Natural killer cell (primary cell): ENCODE results near the gene GABRA5. TPM values are rescaled to one million over a fixed set of nuclear protein-coding genes. Genes with fewer than 3 reads are reported as not detected.

ENCODE experiments used
- ATAC-seq, 3 donors: fragments of 150-1000 bp in 2 of 3; fragments of 200-7000 bp in 1 of 3; cut with Tn5 transposase; 1 replicate in 1 of 3; 2 replicates in 2 of 3; pipeline ENCODE4 v1.10.0; 2021; ENCODE audit warnings: mild to moderate bottlenecking in 2 of 3, moderate library complexity in 2 of 3
- DNase-seq, 2 donors: peaks; one replicate each; pipeline versions ENCODE4 v3.0.0 to v3.0.0-alpha.2; 2013 to 2021; ENCODE audit warnings: mixed read lengths in 1 of 2
- H3K27ac ChIP-seq: one replicate; pipeline ENCODE4 v1.5.1; 2013; ENCODE audit warnings: mild to moderate bottlenecking, low read length
- H3K27me3 ChIP-seq: one replicate; pipeline ENCODE4 v1.6.1; 2013; ENCODE audit warnings: low read length; ENCODE audit not compliant: control insufficient read depth, insufficient read depth
- H3K36me3 ChIP-seq: one replicate; pipeline ENCODE4 v1.6.1; 2013; ENCODE audit warnings: low read length; ENCODE audit not compliant: control insufficient read depth, insufficient read depth
- H3K4me1 ChIP-seq: one replicate; pipeline ENCODE4 v1.6.1; 2013; ENCODE audit warnings: low read length; ENCODE audit not compliant: control insufficient read depth, insufficient read depth
- H3K4me3 ChIP-seq: one replicate; pipeline ENCODE4 v1.5.1; 2013; ENCODE audit warnings: low read length
- H3K9me3 ChIP-seq: one replicate; pipeline ENCODE4 v1.6.1; 2013; ENCODE audit warnings: low read length; ENCODE audit not compliant: control insufficient read depth, insufficient read depth
- H3K27ac Mint-ChIP-seq, 2 donors: one replicate each; pipeline ENCODE4 v1.8.0; 2022; ENCODE audit warnings: mild to moderate bottlenecking in 2 of 2, mixed read lengths in 2 of 2, moderate library complexity in 1 of 2
- H3K27me3 Mint-ChIP-seq, 2 donors: one replicate each; pipeline ENCODE4 v1.8.0; 2022; ENCODE audit warnings: low read depth in 2 of 2, mixed read lengths in 2 of 2
- H3K36me3 Mint-ChIP-seq: one replicate; pipeline ENCODE4 v1.8.0; 2022; ENCODE audit warnings: mixed read lengths
- H3K4me1 Mint-ChIP-seq, 2 donors: one replicate each; pipeline ENCODE4 v1.8.0; 2022; ENCODE audit warnings: mixed read lengths in 2 of 2
- H3K4me3 Mint-ChIP-seq: one replicate; pipeline ENCODE4 v1.8.0; 2022; ENCODE audit warnings: mild to moderate bottlenecking, moderate library complexity, mixed read lengths
- H3K9me3 Mint-ChIP-seq, 2 donors: one replicate each; pipeline ENCODE4 v1.8.0; 2022; ENCODE audit warnings: mixed read lengths in 2 of 2
- WGBS: methylation state at CpG from one replicate; pipeline ENCODE4 v1.1.7; 2013; ENCODE audit warnings: missing lambda C conversion rate; ENCODE audit not compliant: insufficient coverage; 5-methylcytosine and 5-hydroxymethylcytosine counted together
- intact Hi-C: fragments of 100-400 bp; cut with micrococcal nuclease; formaldehyde crosslinking; loops from one replicate; pipeline ENCODE4 v1.14.2; 2022
- total RNA-seq, 4 donors: library from RNA; stranded (reverse); fragments of 120-200 nt in 1 of 4; gene quantifications; one replicate each; pipeline versions ENCODE4 v1.2.3 to v1.2.4, GENCODE V29; 2013 to 2022
- TF ChIP-seq, protein P1 (sequence below): fragments of 200-600 bp; IDR thresholded peaks from one replicate; pipeline ENCODE4 v1.8.0; 2022; ENCODE audit warnings: antibody characterized with exemption

The GABRA5 gene
- total RNA-seq, 3 donors from 2014 or later (not counting 1 experiment from before 2014, with no cell fraction given), result not detected

DNA sequence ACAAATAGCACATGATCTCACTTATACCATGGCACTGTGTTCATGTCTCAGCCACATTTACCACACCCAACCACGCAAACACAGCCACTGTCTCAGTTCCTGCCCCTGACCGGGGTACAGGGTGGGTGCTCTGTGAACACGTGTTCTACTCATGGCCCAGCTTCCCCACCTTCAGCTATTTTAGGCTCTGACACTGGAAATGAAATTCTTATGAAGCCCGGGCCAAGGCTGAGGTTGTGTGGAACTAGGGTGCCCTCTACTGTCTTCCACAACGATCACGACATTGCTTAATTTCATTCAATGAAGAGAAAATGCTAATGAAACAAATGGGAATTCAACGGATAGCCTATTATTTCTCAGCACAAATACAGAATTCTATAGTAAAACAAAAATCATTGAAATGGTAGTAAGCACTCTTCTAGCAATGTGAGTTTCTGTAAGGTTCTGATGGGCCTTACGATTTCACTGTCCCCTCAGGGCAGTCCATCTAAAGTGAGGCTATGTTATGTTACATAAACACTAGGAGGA is 2.1 kb upstream of the GABRA5 start:
- Histone ChIP-seq H3K27me3 (no peaks in the 10 kb centered on the region), H3K4me3 (no peak overlapping the region), H3K9me3 (no peaks in the 10 kb centered on the region), H3K27ac (no peak overlapping the region), H3K36me3 (no peaks in the 10 kb centered on the region), H3K4me1 (no peaks in the 10 kb centered on the region)
- 24% methylated on average over 5 of the region's 8 CpGs for WGBS
- DNase-seq, result no peak
- TF ChIP-seq, protein P1, sequence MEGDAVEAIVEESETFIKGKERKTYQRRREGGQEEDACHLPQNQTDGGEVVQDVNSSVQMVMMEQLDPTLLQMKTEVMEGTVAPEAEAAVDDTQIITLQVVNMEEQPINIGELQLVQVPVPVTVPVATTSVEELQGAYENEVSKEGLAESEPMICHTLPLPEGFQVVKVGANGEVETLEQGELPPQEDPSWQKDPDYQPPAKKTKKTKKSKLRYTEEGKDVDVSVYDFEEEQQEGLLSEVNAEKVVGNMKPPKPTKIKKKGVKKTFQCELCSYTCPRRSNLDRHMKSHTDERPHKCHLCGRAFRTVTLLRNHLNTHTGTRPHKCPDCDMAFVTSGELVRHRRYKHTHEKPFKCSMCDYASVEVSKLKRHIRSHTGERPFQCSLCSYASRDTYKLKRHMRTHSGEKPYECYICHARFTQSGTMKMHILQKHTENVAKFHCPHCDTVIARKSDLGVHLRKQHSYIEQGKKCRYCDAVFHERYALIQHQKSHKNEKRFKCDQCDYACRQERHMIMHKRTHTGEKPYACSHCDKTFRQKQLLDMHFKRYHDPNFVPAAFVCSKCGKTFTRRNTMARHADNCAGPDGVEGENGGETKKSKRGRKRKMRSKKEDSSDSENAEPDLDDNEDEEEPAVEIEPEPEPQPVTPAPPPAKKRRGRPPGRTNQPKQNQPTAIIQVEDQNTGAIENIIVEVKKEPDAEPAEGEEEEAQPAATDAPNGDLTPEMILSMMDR, result no peak
- no peak overlapping the region for H3K4me3 Mint-ChIP-seq
- no peaks in the 10 kb centered on the region for H3K4me1 Mint-ChIP-seq
- intact Hi-C loops, result no loop called here
- H3K27me3 Mint-ChIP-seq, result peaks cover 19 to 22% of the 10 kb centered on the region in 2 donors
- H3K9me3 Mint-ChIP-seq, result peaks cover 0 to 5% of the 10 kb centered on the region in 2 donors
- no peaks in the 10 kb centered on the region for H3K36me3 Mint-ChIP-seq
- H3K27ac Mint-ChIP-seq, result no peak overlapping the region
- ATAC-seq, result no peak

GRCh38 chr15:26867200-26868007 is 542 bp downstream of the GABRA5 start:
- Mint-ChIP-seq H3K4me1 (no peaks in the 10 kb centered on the region), H3K9me3 (no peaks in the 10 kb centered on the region), H3K27me3 (peaks cover 19 to 22% of the 10 kb centered on the region in 2 donors), H3K4me3 (no peak overlapping the region), H3K36me3 (no peaks in the 10 kb centered on the region), H3K27ac (no peak overlapping the region)
- ATAC-seq (no peak), DNase-seq (no peak)
- TF ChIP-seq, protein P1, result no peak
- H3K9me3 ChIP-seq, result no peaks in the 10 kb centered on the region
- no peaks in the 10 kb centered on the region for H3K4me1 ChIP-seq
- H3K27ac ChIP-seq, result no peak overlapping the region
- no peaks in the 10 kb centered on the region for H3K27me3 ChIP-seq
- no peaks in the 10 kb centered on the region for H3K36me3 ChIP-seq
- H3K4me3 ChIP-seq, result no peak overlapping the region
- intact Hi-C loops, result no loop called here
- WGBS, result 6% methylated on average over 104 of the region's 104 CpGs

GRCh38 chr15:26868029-26868685 is 1.3 kb downstream of the GABRA5 start:
- H3K27me3 Mint-ChIP-seq, result peaks cover 19 to 22% of the 10 kb centered on the region in 2 donors
- no peaks in the 10 kb centered on the region for H3K36me3 Mint-ChIP-seq
- no peaks in the 10 kb centered on the region for H3K4me1 Mint-ChIP-seq
- Histone ChIP-seq H3K9me3 (no peaks in the 10 kb centered on the region), H3K4me3 (no peak overlapping the region), H3K4me1 (no peaks in the 10 kb centered on the region), H3K27ac (no peak overlapping the region), H3K36me3 (no peaks in the 10 kb centered on the region), H3K27me3 (no peaks in the 10 kb centered on the region)
- intact Hi-C loops, result no loop called here
- no peaks in the 10 kb centered on the region for H3K9me3 Mint-ChIP-seq
- TF ChIP-seq, protein P1, result no peak
- H3K27ac Mint-ChIP-seq, result no peak overlapping the region
- DNase-seq, result no peak
- 14% methylated on average over 46 of the region's 46 CpGs for WGBS
- ATAC-seq, result no peak
- H3K4me3 Mint-ChIP-seq, result no peak overlapping the region
